IPS-11a (cell line): ENCODE data around the gene OPRD1.

Experiments used
- H3K4me3 ChIP-seq: one replicate; pipeline ENCODE4 v1.5.1; 2013; ENCODE audit warnings: low read depth, low read length, control low read depth

The OPRD1 gene

GRCh38 chr1:28882009-28882628, 70.1 kb downstream of the OPRD1 start:
- no peak overlapping the region for H3K4me3 ChIP-seq

- no peak overlapping the region for H3K4me3 ChIP-seq
These were observed 71.3 kb downstream of the OPRD1 start for GRCh38 chr1:28883242-28883616.

GRCh38 chr1:28885472-28885877, 73.5 kb downstream of the OPRD1 start:
- H3K4me3 ChIP-seq, result no peak overlapping the region

- peak overlapping the region; percentile 44 for H3K4me3 ChIP-seq
These were observed 74.2 kb downstream of the OPRD1 start for GRCh38 chr1:28885977-28886730.

- peak overlapping the region; percentile 66 for H3K4me3 ChIP-seq
These were observed 74.9 kb downstream of the OPRD1 start for GRCh38 chr1:28886731-28887418.

- H3K4me3 ChIP-seq, result peak overlapping the region; percentile 66
These were observed 75.5 kb downstream of the OPRD1 start for GRCh38 chr1:28887419-28887834.

GRCh38 chr1:28887835-28888682, 76.1 kb downstream of the OPRD1 start:
- H3K4me3 ChIP-seq, result peak overlapping the region; percentile 66

- H3K4me3 ChIP-seq, result no peak overlapping the region
These were observed 76.9 kb downstream of the OPRD1 start for GRCh38 chr1:28888915-28889314.

- H3K4me3 ChIP-seq, result no peak overlapping the region
These were observed 77.4 kb downstream of the OPRD1 start for GRCh38 chr1:28889357-28889756.

GRCh38 chr1:28890435-28890834, 78.5 kb downstream of the OPRD1 start:
- H3K4me3 ChIP-seq, result no peak overlapping the region

- H3K4me3 ChIP-seq, result no peak overlapping the region
These were observed 78.9 kb downstream of the OPRD1 start for GRCh38 chr1:28890836-28891235.

- H3K4me3 ChIP-seq, result no peak overlapping the region
These were observed 79.3 kb downstream of the OPRD1 start for GRCh38 chr1:28891256-28891655.

- no peak overlapping the region for H3K4me3 ChIP-seq
These were observed 81.6 kb downstream of the OPRD1 start for GRCh38 chr1:28893403-28894102.

GRCh38 chr1:28894785-28895184, 82.8 kb downstream of the OPRD1 start:
- no peak overlapping the region for H3K4me3 ChIP-seq

GRCh38 chr1:28895896-28896608, 84.1 kb downstream of the OPRD1 start:
- no peak overlapping the region for H3K4me3 ChIP-seq

GRCh38 chr1:28896609-28896986, 84.6 kb downstream of the OPRD1 start:
- H3K4me3 ChIP-seq, result no peak overlapping the region

- no peak overlapping the region for H3K4me3 ChIP-seq
These were observed 85.8 kb downstream of the OPRD1 start for GRCh38 chr1:28897789-28898188.

GRCh38 chr1:28898405-28898881, 86.5 kb downstream of the OPRD1 start:
- H3K4me3 ChIP-seq, result no peak overlapping the region

GRCh38 chr1:28899267-28899666, 87.3 kb downstream of the OPRD1 start:
- H3K4me3 ChIP-seq, result no peak overlapping the region

GRCh38 chr1:28900562-28900961, 88.6 kb downstream of the OPRD1 start:
- no peak overlapping the region for H3K4me3 ChIP-seq
